B cell (primary cell): Measurements from ENCODE around the gene IFT43.

Source experiments
- EZH2 ChIP-seq: IDR thresholded peaks from 2 replicates; pipeline ENCODE4 v1.6.1; 2012; ENCODE audit warnings: borderline replicate concordance, low read depth, mild to moderate bottlenecking, moderate library complexity, low read length; ENCODE audit not compliant: insufficient read depth, poor library complexity, severe bottlenecking
- TF ChIP-seq, protein P1 (sequence below): fragments of 200-600 bp; IDR thresholded peaks from one replicate; pipeline ENCODE4 v1.8.0; 2022; ENCODE audit warnings: antibody characterized with exemption, mild to moderate bottlenecking

DNA sequence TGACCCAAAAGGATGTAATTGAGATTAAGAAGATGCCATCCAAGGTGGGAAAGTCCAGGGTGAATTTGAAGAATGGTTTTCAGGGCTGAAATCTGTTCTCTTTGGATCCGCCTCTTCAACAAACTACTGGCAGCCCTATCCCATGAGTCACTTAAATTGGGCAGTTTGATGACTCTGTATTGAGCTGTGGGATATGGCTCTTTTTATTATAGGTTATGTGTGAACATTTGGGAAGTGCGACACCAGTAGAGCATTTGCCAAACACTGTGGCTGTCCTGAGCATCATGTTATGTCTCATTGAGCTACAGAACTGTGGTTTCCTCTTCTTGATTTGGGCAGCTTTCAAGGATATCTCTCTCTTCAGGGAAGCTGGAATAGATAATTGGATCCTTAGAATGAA lies 22.3 kb downstream of the IFT43 start:
- TF ChIP-seq, protein P1, sequence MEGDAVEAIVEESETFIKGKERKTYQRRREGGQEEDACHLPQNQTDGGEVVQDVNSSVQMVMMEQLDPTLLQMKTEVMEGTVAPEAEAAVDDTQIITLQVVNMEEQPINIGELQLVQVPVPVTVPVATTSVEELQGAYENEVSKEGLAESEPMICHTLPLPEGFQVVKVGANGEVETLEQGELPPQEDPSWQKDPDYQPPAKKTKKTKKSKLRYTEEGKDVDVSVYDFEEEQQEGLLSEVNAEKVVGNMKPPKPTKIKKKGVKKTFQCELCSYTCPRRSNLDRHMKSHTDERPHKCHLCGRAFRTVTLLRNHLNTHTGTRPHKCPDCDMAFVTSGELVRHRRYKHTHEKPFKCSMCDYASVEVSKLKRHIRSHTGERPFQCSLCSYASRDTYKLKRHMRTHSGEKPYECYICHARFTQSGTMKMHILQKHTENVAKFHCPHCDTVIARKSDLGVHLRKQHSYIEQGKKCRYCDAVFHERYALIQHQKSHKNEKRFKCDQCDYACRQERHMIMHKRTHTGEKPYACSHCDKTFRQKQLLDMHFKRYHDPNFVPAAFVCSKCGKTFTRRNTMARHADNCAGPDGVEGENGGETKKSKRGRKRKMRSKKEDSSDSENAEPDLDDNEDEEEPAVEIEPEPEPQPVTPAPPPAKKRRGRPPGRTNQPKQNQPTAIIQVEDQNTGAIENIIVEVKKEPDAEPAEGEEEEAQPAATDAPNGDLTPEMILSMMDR: no peak
- TF ChIP-seq EZH2: no peak
